Fibroblast of lung (primary cell): Measurements from ENCODE around the gene MAGEA9B.

Source experiments
- CTCF ChIP-seq, 2 donors: IDR thresholded peaks in 1 of 2; conservative IDR thresholded peaks in 1 of 2; 1 replicate in 1 of 2; 2 replicates in 1 of 2; pipeline ENCODE4 v1.5.1; 2011 to 2012; ENCODE audit warnings: low read length in 2 of 2, control low read depth in 1 of 2, inconsistent platforms in 1 of 2, low read depth in 1 of 2, mild to moderate bottlenecking in 1 of 2
- EZH2 ChIP-seq: IDR thresholded peaks from 2 replicates; pipeline ENCODE4 v1.5.1; 2012; ENCODE audit warnings: low read length, control low read depth, mild to moderate bottlenecking; ENCODE audit errors: missing control alignments

DNA sequence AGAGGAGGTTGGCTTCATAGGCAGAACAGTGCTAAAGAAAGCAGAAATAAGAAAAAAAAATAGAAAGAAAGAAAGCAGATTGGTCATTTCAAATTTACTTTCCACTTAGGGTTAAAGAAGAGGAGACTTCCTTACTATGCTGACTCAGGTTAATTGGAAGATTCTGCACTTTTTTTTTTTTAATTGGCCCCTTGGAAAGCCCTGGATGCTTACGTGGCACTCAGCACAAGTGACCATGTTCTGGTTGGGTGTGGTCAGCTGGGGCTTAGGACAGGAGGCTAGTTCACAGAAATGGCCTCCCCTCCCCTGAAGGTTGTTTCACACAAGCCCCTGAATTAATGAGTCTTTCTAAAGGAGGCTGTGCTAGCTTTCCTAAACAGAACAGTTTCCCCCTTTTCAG, 14.5 kb downstream of the MAGEA9B start:
- TF ChIP-seq CTCF (conservative IDR thresholded peaks at IDR 0.05 in 1 of 2, IDR thresholded peaks at IDR 0.05 in 1 of 2; ENCODE audit: low read depth in 1 of 2, low read length in 2 of 2) (no peak), EZH2 (no peak)
